Measurements from ENCODE around the gene LPCAT1. TPM values are rescaled to one million over a fixed set of nuclear protein-coding genes. Genes with fewer than 3 reads are reported as not detected.

Gene LPCAT1
- total RNA-seq, 2 donors from 2014 or later: 53.9 to 54.6 TPM

- Histone ChIP-seq H3K36me3 (no peaks in the 10 kb centered on the region), H3K9me3 (no peaks in the 10 kb centered on the region), H3K27ac (no peak overlapping the region), H3K27me3 (replicated peaks; ENCODE audit: insufficient read depth) (no peaks in the 10 kb centered on the region), H3K4me3 (no peak overlapping the region), H3K4me1 (ENCODE audit: control insufficient read depth in 1 of 2, low read depth in 2 of 2) (peaks cover 0 to 4% of the 10 kb centered on the region in 2 donors)
- ATAC-seq (ENCODE audit: insufficient number of reproducible peaks, low FRiP score, low read depth): no peak
- DNase-seq (ENCODE audit: low spot score): no peak
- no peak for TF ChIP-seq CTCF (IDR thresholded peaks at IDR 0.05)
These were observed 30.0 kb upstream of the LPCAT1 start for GRCh38 chr5:1553539-1554409.

GRCh38 chr5:1552521-1553255 lies 28.9 kb upstream of the LPCAT1 start:
- no peak for TF ChIP-seq CTCF (IDR thresholded peaks at IDR 0.05)
- no peak for ATAC-seq (ENCODE audit: insufficient number of reproducible peaks, low FRiP score, low read depth)
- H3K4me3 ChIP-seq: peak overlapping the region; percentile 50

GRCh38 chr5:1551426-1552301 lies 27.9 kb upstream of the LPCAT1 start:
- Histone ChIP-seq H3K27ac (peak overlapping the region in 1 of 2 donors; percentile 46), H3K27me3 (replicated peaks; ENCODE audit: insufficient read depth) (no peaks in the 10 kb centered on the region), H3K36me3 (no peaks in the 10 kb centered on the region), H3K4me3 (peak overlapping the region; percentile 50), H3K9me3 (no peaks in the 10 kb centered on the region), H3K4me1 (ENCODE audit: control insufficient read depth in 1 of 2, low read depth in 2 of 2) (peaks cover 4% of the 10 kb centered on the region in 2 donors)
- no peak for ATAC-seq (ENCODE audit: insufficient number of reproducible peaks, low FRiP score, low read depth)
- TF ChIP-seq CTCF (IDR thresholded peaks at IDR 0.05): no peak
- no peak for DNase-seq (ENCODE audit: low spot score)

More at GRCh38 chr5:1552521-1553255, 28.9 kb upstream of the LPCAT1 start:
- Histone ChIP-seq H3K9me3 (no peaks in the 10 kb centered on the region), H3K27ac (peak overlapping the region in 1 of 2 donors; percentile 46), H3K36me3 (no peaks in the 10 kb centered on the region), H3K4me1 (ENCODE audit: control insufficient read depth in 1 of 2, low read depth in 2 of 2) (peaks cover 4% of the 10 kb centered on the region in 2 donors), H3K27me3 (replicated peaks; ENCODE audit: insufficient read depth) (no peaks in the 10 kb centered on the region)
- DNase-seq (ENCODE audit: low spot score): no peak

DNA sequence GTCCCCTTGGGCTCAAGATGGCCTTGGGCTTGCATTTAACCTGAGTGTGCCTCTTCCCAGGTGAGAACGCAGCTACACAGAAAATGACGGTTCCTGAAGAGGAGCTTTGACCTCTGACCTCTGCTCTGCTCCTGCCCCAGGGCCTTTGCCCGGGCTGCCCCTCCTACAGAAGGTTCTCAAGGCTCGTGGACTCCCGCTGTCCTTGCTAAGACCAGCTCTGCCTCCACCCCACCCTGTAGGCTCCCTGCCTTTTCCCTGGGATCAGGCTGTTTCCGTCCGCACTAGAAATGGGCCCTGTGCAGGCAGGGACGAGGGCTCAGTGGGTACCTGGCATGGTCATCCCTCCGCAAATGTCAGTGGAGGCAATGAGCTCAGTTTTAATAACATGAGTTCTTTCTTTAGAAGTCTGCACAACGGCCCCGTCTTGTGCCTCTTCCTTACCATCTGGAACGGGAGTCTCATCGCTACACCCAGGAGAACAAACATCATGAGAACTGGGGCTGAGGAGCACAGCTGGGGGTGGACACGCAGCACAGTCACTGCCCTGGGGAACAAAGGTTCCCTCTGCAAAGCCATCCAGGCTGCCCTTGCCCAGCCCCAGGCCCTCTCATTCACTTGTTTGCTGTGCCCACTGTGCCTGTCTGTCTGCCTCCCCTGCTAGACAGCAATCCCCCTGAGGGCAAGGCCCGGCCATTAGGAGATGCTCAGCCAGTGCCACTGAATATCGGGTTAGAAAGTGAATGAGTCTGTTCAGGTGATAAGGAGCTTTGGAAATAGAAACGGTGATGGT lies 26.7 kb upstream of the LPCAT1 start:
- Histone ChIP-seq H3K9me3 (no peaks in the 10 kb centered on the region), H3K27me3 (replicated peaks; ENCODE audit: insufficient read depth) (no peaks in the 10 kb centered on the region), H3K4me1 (ENCODE audit: control insufficient read depth in 1 of 2, low read depth in 2 of 2) (peaks cover 4% of the 10 kb centered on the region in 2 donors), H3K36me3 (no peaks in the 10 kb centered on the region), H3K27ac (no peak overlapping the region), H3K4me3 (no peak overlapping the region)
- ATAC-seq (ENCODE audit: insufficient number of reproducible peaks, low FRiP score, low read depth) (no peak), DNase-seq (ENCODE audit: low spot score) (no peak)
- TF ChIP-seq CTCF (IDR thresholded peaks at IDR 0.05): no peak

Measured in thoracic aorta (tissue), 2 donors.